GM21447 (cell line): ENCODE results near the gene CLEC5A.
"Not testable (repeated sequence)": the region's sequence is repeated elsewhere in the genome, so short reads cannot be mapped to it uniquely, and the experiment has no call there.

ENCODE experiments used
- ATAC-seq: cut with Tn5 transposase; IDR thresholded peaks from one replicate; pipeline ENCODE4 v1.9.1; 2021; ENCODE audit not compliant: unreplicated experiment

CLEC5A gene

GRCh38 chr7:141949451-141949850, 2.7 kb upstream of the CLEC5A start:
- no peak for ATAC-seq

- ATAC-seq, result no peak
These were observed 2.2 kb upstream of the CLEC5A start for GRCh38 chr7:141949021-141949420.

GRCh38 chr7:141945356-141945755, 1.4 kb downstream of the CLEC5A start:
- no peak for ATAC-seq

GRCh38 chr7:141944811-141945210, 2.0 kb downstream of the CLEC5A start:
- ATAC-seq, result no peak

GRCh38 chr7:141943846-141944245, 2.9 kb downstream of the CLEC5A start:
- no peak for ATAC-seq

GRCh38 chr7:141941075-141941474, 5.7 kb downstream of the CLEC5A start:
- ATAC-seq, result no peak

- ATAC-seq, result no peak
These were observed 16.6 kb downstream of the CLEC5A start for GRCh38 chr7:141930211-141930610.

- no peak for ATAC-seq
These were observed 18.0 kb downstream of the CLEC5A start for GRCh38 chr7:141928845-141929195.

- ATAC-seq, result no peak
These were observed 18.5 kb downstream of the CLEC5A start for GRCh38 chr7:141928146-141928844.

GRCh38 chr7:141920281-141920680, 26.5 kb downstream of the CLEC5A start:
- ATAC-seq, result no peak

GRCh38 chr7:141916099-141916498, 30.7 kb downstream of the CLEC5A start, which contains the start of gene OR9A4:
Gene OR9A4 (plus strand): TSS chr7:141916399. CDS start chr7:141918876, 2,477 bp downstream.
- no peak for ATAC-seq

GRCh38 chr7:141915565-141915964, 31.2 kb downstream of the CLEC5A start:
- no peak for ATAC-seq

GRCh38 chr7:141911391-141911790, 35.4 kb downstream of the CLEC5A start:
- ATAC-seq, result no peak

- no peak for ATAC-seq
These were observed 40.5 kb downstream of the CLEC5A start for GRCh38 chr7:141906285-141906684.

- not testable (repeated sequence) for ATAC-seq
These were observed 47.4 kb downstream of the CLEC5A start for GRCh38 chr7:141899366-141899765.

GRCh38 chr7:141891336-141891735, 55.4 kb downstream of the CLEC5A start:
- ATAC-seq, result no peak

GRCh38 chr7:141889321-141889720, 57.5 kb downstream of the CLEC5A start:
- no peak for ATAC-seq

GRCh38 chr7:141884539-141885225, 62.1 kb downstream of the CLEC5A start:
- ATAC-seq, result peak; percentile 76

GRCh38 chr7:141880960-141881359, 65.8 kb downstream of the CLEC5A start:
- ATAC-seq, result no peak

- ATAC-seq, result no peak
These were observed 69.4 kb downstream of the CLEC5A start for GRCh38 chr7:141877365-141877764.
